ENCODE results near the gene TPST1. TPM values are rescaled to one million over a fixed set of nuclear protein-coding genes. Genes with fewer than 3 reads are reported as not detected.
A peak's percentile ranks its signal among the peaks of the same experiment; 100 is the strongest.

The TPST1 gene
- total RNA-seq, 4 donors from 2014 or later: 31.9 to 38.3 (median 36.8) TPM

GRCh38 chr7:66344166-66344565 lies 139.0 kb downstream of the TPST1 start:
- no peaks in the 10 kb centered on the region for H3K36me3 ChIP-seq
- 96 to 100% methylated on average over 1 of the region's 1 CpG for WGBS, 2 donors
- DNase-seq (ENCODE audit: low spot score in 2 of 2): no peak
- H3K27me3 ChIP-seq: no peaks in the 10 kb centered on the region
- no peak overlapping the region for H3K4me3 ChIP-seq
- H3K27ac ChIP-seq: no peak overlapping the region
- H3K9me3 ChIP-seq: peaks cover 0 to 5% (median 0%) of the 10 kb centered on the region in 4 donors
- TF ChIP-seq CTCF (IDR thresholded peaks at IDR 0.05) (no peak), POLR2A (IDR thresholded peaks at IDR 0.05) (no peak), EP300 (IDR thresholded peaks at IDR 0.05) (no peak)
- peaks cover 0 to 13% (median 0%) of the 10 kb centered on the region in 4 donors for H3K4me1 ChIP-seq

GRCh38 chr7:66348531-66348930 lies 143.4 kb downstream of the TPST1 start:
- 17 to 22% methylated on average over 4 of the region's 4 CpGs for WGBS, 2 donors
- no peak for DNase-seq (ENCODE audit: low spot score in 2 of 2)
- TF ChIP-seq EP300 (IDR thresholded peaks at IDR 0.05) (no peak), CTCF (IDR thresholded peaks at IDR 0.05) (no peak), POLR2A (IDR thresholded peaks at IDR 0.05) (no peak)

GRCh38 chr7:66348959-66349358 lies 143.8 kb downstream of the TPST1 start:
- Histone ChIP-seq H3K27me3 (no peaks in the 10 kb centered on the region), H3K4me3 (no peak overlapping the region), H3K27ac (peak overlapping the region in 2 of 4 donors; percentile 21 to 29), H3K9me3 (peaks cover 0 to 5% (median 0%) of the 10 kb centered on the region in 4 donors), H3K4me1 (peaks cover 0 to 32% (median 0%) of the 10 kb centered on the region in 4 donors), H3K36me3 (no peaks in the 10 kb centered on the region)
- TF ChIP-seq EP300 (IDR thresholded peaks at IDR 0.05): no peak
- no peak for TF ChIP-seq POLR2A (IDR thresholded peaks at IDR 0.05)
- no peak for TF ChIP-seq CTCF (IDR thresholded peaks at IDR 0.05)
- no peak for DNase-seq (ENCODE audit: low spot score in 2 of 2)
- WGBS, 2 donors: 67 to 73% methylated on average over 6 of the region's 6 CpGs

More at GRCh38 chr7:66348531-66348930, 143.4 kb downstream of the TPST1 start:
- Histone ChIP-seq H3K4me1 (peaks cover 0 to 32% (median 0%) of the 10 kb centered on the region in 4 donors), H3K36me3 (no peaks in the 10 kb centered on the region), H3K27me3 (no peaks in the 10 kb centered on the region), H3K27ac (peak overlapping the region in 1 of 4 donors; percentile 21), H3K9me3 (peaks cover 0 to 5% (median 0%) of the 10 kb centered on the region in 4 donors), H3K4me3 (no peak overlapping the region)

- TF ChIP-seq POLR2A (IDR thresholded peaks at IDR 0.05) (no peak), EP300 (IDR thresholded peaks at IDR 0.05) (no peak), CTCF (IDR thresholded peaks at IDR 0.05) (no peak)
- H3K36me3 ChIP-seq: no peaks in the 10 kb centered on the region
- peaks cover 0 to 49% (median 4%) of the 10 kb centered on the region in 4 donors for H3K4me1 ChIP-seq
- 7 to 10% methylated on average over 4 of the region's 4 CpGs for WGBS, 2 donors
- DNase-seq (ENCODE audit: low spot score in 2 of 2): no peak
- H3K4me3 ChIP-seq: no peak overlapping the region
- no peaks in the 10 kb centered on the region for H3K27me3 ChIP-seq
- H3K27ac ChIP-seq: peak overlapping the region in 2 of 4 donors; percentile 16 to 68
- peaks cover 0 to 5% (median 0%) of the 10 kb centered on the region in 4 donors for H3K9me3 ChIP-seq
Observed at GRCh38 chr7:66352071-66352470, 146.9 kb downstream of the TPST1 start.

GRCh38 chr7:66353547-66353946 lies 148.4 kb downstream of the TPST1 start:
- Histone ChIP-seq H3K4me1 (peaks cover 0 to 43% (median 4%) of the 10 kb centered on the region in 4 donors), H3K4me3 (no peak overlapping the region), H3K9me3 (no peaks in the 10 kb centered on the region), H3K27ac (no peak overlapping the region), H3K36me3 (peaks cover 0 to under 1% (median 0%) of the 10 kb centered on the region in 3 donors), H3K27me3 (no peaks in the 10 kb centered on the region)
- no peak for TF ChIP-seq POLR2A (IDR thresholded peaks at IDR 0.05)
- no peak for DNase-seq (ENCODE audit: low spot score in 2 of 2)
- WGBS, 2 donors: 87 to 92% methylated on average over 5 of the region's 5 CpGs
